GM12801 (cell line): ENCODE measurements around the gene RHOBTB1.

Experiments used
- TF ChIP-seq, protein P1 (sequence below): IDR thresholded peaks from one replicate; pipeline ENCODE4 v1.5.1; 2011; ENCODE audit warnings: control low read depth; ENCODE audit not compliant: insufficient read length; ENCODE audit errors: extremely low read depth

RHOBTB1 gene

DNA sequence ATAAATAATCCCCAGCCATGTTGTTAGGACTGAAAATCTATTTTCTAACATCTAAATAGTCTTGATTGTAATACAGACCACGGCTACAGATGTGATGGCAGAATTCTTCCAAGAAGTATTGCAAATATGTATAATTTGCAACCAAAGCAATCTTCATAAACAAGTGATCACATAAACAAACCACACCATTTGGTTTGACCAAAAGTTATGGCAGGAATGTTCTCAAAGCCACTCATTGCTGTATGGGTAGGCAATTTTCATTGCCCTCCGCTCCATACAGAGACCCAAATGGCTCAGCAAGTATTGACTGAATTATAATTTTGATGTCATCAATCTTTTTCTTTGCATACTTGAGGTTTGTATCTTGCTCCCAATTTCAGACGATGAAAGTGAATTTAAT, 19.0 kb upstream of the RHOBTB1 start:
- TF ChIP-seq, protein P1, sequence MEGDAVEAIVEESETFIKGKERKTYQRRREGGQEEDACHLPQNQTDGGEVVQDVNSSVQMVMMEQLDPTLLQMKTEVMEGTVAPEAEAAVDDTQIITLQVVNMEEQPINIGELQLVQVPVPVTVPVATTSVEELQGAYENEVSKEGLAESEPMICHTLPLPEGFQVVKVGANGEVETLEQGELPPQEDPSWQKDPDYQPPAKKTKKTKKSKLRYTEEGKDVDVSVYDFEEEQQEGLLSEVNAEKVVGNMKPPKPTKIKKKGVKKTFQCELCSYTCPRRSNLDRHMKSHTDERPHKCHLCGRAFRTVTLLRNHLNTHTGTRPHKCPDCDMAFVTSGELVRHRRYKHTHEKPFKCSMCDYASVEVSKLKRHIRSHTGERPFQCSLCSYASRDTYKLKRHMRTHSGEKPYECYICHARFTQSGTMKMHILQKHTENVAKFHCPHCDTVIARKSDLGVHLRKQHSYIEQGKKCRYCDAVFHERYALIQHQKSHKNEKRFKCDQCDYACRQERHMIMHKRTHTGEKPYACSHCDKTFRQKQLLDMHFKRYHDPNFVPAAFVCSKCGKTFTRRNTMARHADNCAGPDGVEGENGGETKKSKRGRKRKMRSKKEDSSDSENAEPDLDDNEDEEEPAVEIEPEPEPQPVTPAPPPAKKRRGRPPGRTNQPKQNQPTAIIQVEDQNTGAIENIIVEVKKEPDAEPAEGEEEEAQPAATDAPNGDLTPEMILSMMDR: no peak

DNA sequence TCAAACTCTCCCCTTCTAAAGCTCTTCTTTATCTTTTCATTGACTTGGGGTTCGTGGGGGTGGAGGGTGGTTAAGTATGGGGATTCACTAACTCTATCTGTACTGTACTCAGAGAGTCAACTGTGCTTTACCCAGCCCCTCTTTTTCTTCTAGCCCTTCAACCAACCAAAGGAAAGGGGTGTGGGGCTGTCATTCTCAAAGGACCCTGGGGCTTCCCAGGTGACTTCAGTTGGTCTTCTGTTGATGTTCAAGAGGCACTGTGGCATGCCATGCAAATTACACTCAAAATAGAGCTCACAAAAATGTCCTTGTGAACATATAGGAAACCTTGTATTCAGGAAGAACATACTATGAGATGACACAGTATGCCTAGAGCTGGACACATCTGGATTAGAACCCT, 16.9 kb upstream of the RHOBTB1 start:
- TF ChIP-seq, protein P1: no peak

DNA sequence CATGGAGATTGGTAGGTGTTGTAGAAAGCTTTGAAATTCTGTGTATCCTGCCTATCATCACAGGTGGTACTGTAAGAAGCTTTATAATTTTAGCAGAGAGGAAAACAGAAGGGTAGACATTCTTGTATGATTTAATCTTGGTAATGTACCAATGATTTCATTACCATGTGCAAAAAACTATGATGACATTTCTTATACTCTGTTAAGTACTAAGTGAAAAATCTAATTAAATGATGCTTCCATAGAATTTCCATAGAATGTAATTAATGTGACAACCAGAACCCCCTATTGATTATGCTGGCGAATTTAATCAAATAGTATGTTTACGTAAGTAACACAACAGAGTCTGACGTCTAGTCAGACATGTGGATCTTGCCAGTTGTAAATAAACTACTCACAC, 16.0 kb upstream of the RHOBTB1 start:
- TF ChIP-seq, protein P1: no peak

DNA sequence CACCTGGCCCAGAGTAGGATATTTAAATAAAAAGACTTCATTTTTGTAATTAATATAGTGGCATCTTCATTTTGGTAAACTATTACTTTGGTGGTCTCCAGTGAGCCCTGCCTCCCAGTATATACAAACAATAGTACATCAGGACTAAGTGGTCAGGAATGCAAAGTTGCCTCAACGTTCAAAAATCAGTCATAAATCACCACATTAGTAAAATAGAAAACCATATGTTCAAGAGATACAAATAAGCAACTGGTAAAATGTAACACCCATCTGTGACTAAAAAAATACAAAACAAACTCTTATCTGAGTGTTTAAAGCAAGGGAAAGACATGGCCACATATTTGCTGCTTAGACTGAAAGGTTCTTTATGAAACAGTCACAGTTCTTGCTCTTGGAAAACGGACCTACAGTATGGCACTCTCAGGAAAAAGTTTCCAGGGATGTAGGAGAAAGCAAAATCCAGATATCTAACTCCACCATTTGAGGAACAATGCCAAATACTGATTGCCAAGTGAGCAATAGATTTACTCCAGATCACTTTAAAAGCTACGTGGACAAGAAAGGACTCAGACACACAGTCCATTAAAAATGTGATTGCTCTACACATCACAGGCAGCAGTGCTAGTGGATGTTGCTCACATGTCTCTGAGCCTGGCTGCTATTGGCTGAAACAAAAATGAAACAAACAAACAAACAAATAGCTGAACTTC, 15.1 kb upstream of the RHOBTB1 start:
- TF ChIP-seq, protein P1: no peak

DNA sequence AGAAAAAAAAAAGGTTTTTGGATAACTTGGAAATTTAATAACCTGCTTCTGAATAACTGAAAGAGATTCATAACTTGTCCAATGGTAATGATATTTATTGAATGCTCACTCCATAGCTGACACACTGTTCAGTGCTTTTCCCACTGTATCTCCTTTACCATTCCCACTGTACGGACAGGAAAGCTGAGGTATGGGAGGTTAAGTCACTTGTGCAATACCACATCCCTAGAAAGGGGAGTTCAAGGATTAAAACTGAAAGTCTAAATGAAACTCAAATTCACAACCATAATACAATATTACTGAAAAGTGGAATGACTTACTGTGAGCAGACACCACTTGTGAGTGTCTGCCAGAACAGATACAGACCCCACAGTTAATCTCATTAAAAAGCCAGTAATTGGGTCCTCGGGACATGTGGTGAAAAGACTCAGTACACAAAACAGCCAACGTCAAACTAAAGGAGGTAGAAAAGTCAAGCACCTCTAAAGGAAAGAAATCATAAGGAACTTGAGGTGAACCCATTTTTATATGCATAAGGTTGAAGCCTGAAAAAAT, 13.8 kb upstream of the RHOBTB1 start:
- TF ChIP-seq, protein P1: no peak

DNA sequence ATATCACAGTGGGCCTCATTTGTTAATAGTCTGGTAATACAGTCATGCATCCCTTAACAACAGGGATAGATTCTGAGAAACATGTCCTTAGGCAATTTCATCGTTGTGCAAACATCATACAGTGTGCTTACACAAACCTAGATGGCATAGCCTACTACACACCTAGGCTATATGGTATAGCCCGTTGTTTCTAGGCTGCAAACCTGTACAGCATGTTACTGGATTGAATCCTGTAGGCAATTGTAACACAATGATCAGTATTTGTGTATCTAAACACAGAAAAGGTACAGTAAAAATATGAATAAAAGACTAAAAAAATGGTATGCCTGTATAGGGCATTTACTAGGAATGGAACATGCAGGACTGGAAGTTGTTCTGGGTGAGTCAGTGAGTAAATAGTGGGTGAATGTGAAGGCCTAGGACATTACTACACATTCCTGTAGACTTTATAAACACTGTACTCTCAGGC, 12.0 kb upstream of the RHOBTB1 start:
- TF ChIP-seq, protein P1: no peak

DNA sequence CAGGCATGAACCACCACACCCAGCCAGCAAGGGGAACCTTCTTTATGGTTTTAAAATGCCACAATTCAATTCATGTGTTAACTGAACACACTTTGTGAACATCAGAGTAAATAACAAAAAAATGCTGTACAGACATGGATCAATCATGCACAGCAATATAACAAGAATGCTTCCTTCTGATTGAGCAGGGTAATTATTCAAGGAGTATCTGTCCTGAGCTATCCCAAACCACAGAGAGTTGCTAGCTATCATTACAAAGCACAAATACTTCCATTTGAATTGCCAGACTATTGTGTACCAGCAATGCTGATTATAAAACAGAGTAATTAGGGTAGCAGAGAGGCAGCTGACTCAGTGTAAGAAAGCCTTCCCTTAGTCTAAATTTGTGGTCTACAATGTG, 11.3 kb upstream of the RHOBTB1 start:
- TF ChIP-seq, protein P1: no peak
